HepG2 (cell line): ENCODE results near the gene DNAL4. TPM values are rescaled to one million over a fixed set of nuclear protein-coding genes. Genes with fewer than 3 reads are reported as not detected.

Source experiments
- DR1 ChIP-seq: sonication (generic); formaldehyde crosslinking; IDR thresholded peaks from 2 replicates; pipeline ENCODE4 v1.8.0; 2021; ENCODE audit warnings: mild to moderate bottlenecking, missing genetic modification reagents, inconsistent platforms
- HOXA5 ChIP-seq: sonication (generic); formaldehyde crosslinking; IDR thresholded peaks from 2 replicates; pipeline ENCODE4 v1.4.0; 2020; ENCODE audit warnings: missing genetic modification reagents
- HOXD1 ChIP-seq: sonication (generic); formaldehyde crosslinking; IDR thresholded peaks from 2 replicates; pipeline ENCODE4 v1.5.0; 2020; ENCODE audit warnings: missing genetic modification reagents
- ISL2 ChIP-seq: sonication (generic); formaldehyde crosslinking; IDR thresholded peaks from 2 replicates; pipeline ENCODE4 v1.5.0; 2020; ENCODE audit warnings: missing genetic modification reagents
- MAFG ChIP-seq: sonication (generic); formaldehyde crosslinking; IDR thresholded peaks from 2 replicates; pipeline ENCODE4 v1.5.1; 2020; ENCODE audit warnings: mild to moderate bottlenecking, missing genetic modification reagents
- MED8 ChIP-seq: sonication (generic); formaldehyde crosslinking; IDR thresholded peaks from 2 replicates; pipeline ENCODE4 v1.8.1; 2023; ENCODE audit warnings: mild to moderate bottlenecking, missing genetic modification reagents; ENCODE audit not compliant: insufficient replicate concordance
- NAIF1 ChIP-seq: sonication (generic); formaldehyde crosslinking; IDR thresholded peaks from 2 replicates; pipeline ENCODE4 v1.5.0; 2020; ENCODE audit warnings: mild to moderate bottlenecking, missing genetic modification reagents, borderline replicate concordance
- NFATC3 ChIP-seq: sonication (generic); formaldehyde crosslinking; IDR thresholded peaks from 2 replicates; pipeline ENCODE4 v1.5.1; 2020; ENCODE audit warnings: mild to moderate bottlenecking, missing genetic modification reagents
- RFXAP ChIP-seq: sonication (generic); formaldehyde crosslinking; IDR thresholded peaks from 2 replicates; pipeline ENCODE4 v1.4.0; 2020; ENCODE audit warnings: missing genetic modification reagents, borderline replicate concordance
- SP1 ChIP-seq, 2 experiments: fragments of 450-650 bp in 1 of 2; sonication (generic) in 1 of 2; formaldehyde crosslinking in 1 of 2; IDR thresholded peaks; 2 replicates each; pipeline versions ENCODE4 v1.4.0 to v1.6.1; 2016 to 2020; ENCODE audit warnings: missing genetic modification reagents in 1 of 2
- SP2 ChIP-seq: sonication (generic); formaldehyde crosslinking; IDR thresholded peaks from 2 replicates; pipeline ENCODE4 v1.5.1; 2020; ENCODE audit warnings: mild to moderate bottlenecking, missing genetic modification reagents
- ZNF20 ChIP-seq: sonication (generic); formaldehyde crosslinking; IDR thresholded peaks from 2 replicates; pipeline ENCODE4 v1.4.0; 2020; ENCODE audit warnings: mild to moderate bottlenecking, moderate library complexity, missing genetic modification reagents
- ZNF205 ChIP-seq: IDR thresholded peaks from 2 replicates; pipeline ENCODE4 v1.6.1; 2018; ENCODE audit warnings: missing biosample characterization, missing genetic modification reagents
- ZNF749 ChIP-seq: sonication (generic); formaldehyde crosslinking; IDR thresholded peaks from 2 replicates; pipeline ENCODE4 v1.8.0; 2022; ENCODE audit warnings: mild to moderate bottlenecking, missing genetic modification reagents, moderate library complexity, borderline replicate concordance
- ZNF780A ChIP-seq: sonication (generic); formaldehyde crosslinking; IDR thresholded peaks from 2 replicates; pipeline ENCODE4 v1.8.0; 2022; ENCODE audit warnings: mild to moderate bottlenecking, missing genetic modification reagents, moderate library complexity
- polyA plus RNA-seq, 8 experiments: library from polyadenylated mRNA; depleted of rRNA in 3 of 8; stranded (reverse) in 7 of 8; unstranded in 1 of 8; fragments of >200 nt; fragmentation: Illumina TruSeq in 4 of 8; extraction: Trizol in 4 of 8; gene quantifications; 2 replicates each; pipeline versions ENCODE4 v1.2.1 to v1.2.3, GENCODE V29; 2011 to 2016; ENCODE audit warnings: low read depth in 4 of 8, missing spikeins in 1 of 8, mixed read lengths in 1 of 8; ENCODE audit not compliant: insufficient read depth in 1 of 8
- total RNA-seq, 5 experiments: library from RNA; depleted of rRNA; stranded (reverse); fragments of >200 nt; fragmentation: Illumina TruSeq; extraction: Trizol; gene quantifications; 2 replicates each; pipeline ENCODE4 v1.2.3, GENCODE V29; 2016; ENCODE audit warnings: low read depth in 1 of 5
- TF ChIP-seq, protein P1 (sequence below): sonication (generic); formaldehyde crosslinking; IDR thresholded peaks from 2 replicates; pipeline ENCODE4 v1.4.0; 2020; ENCODE audit warnings: missing genetic modification reagents
- TF ChIP-seq, protein P2 (sequence below): sonication (generic); formaldehyde crosslinking; IDR thresholded peaks from 2 replicates; pipeline ENCODE4 v1.5.1; 2020; ENCODE audit warnings: mild to moderate bottlenecking, moderate library complexity, missing genetic modification reagents
- TF ChIP-seq, protein P3 (sequence below): sonication (generic); formaldehyde crosslinking; IDR thresholded peaks from 2 replicates; pipeline ENCODE4 v1.8.0; 2022; ENCODE audit warnings: missing genetic modification reagents, mild to moderate bottlenecking, moderate library complexity, borderline replicate concordance
- TF ChIP-seq, protein P4 (sequence below): sonication (generic); formaldehyde crosslinking; IDR thresholded peaks from 2 replicates; pipeline ENCODE4 v1.4.0; 2020; ENCODE audit warnings: mild to moderate bottlenecking, missing genetic modification reagents
- TF ChIP-seq, protein P5 (sequence below): sonication (generic); formaldehyde crosslinking; IDR thresholded peaks from 2 replicates; pipeline ENCODE4 v1.4.0; 2020; ENCODE audit warnings: low read depth, missing genetic modification reagents

Gene DNAL4
- total and polyA plus RNA-seq, 2 of the 13 experiments (the other 11 are each of a cell fraction or from before 2014, with no cell fraction given): 8.0 to 10.7 TPM

DNA sequence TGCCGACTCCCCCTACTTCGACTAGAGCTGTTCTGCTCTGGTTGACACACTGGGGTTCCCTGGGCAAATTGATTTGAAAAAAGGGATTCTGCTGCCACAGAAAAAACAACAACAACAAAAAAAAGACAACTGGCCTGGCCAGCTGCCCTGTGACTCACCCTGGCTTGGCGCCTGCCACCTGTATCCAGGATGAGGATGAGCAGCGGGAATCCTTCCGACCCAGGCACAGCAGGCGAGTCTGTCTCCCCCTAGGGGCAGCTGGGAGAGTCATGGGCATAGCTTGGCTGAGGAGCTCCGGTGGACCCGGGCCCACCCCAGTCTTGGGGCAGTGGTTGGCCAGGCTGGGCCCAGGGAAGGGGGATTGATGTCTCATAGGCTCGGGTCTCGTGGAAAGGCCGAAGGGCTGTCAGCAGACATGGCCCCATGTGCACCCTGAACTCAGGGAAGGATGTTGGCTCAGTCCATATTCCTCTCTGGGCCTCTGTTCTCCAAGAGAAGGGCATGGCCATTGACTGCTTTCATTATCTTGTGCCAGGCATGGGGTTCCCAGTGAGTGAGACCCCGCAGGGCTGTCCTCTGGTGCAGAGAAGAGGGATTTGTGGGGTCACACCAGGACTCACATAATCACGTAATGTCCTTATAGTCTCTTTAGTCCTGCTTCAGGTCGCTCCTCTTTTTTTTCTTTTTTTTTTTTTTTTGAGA is 27.7 kb downstream of the DNAL4 start (continued):
- TF ChIP-seq, protein P1, sequence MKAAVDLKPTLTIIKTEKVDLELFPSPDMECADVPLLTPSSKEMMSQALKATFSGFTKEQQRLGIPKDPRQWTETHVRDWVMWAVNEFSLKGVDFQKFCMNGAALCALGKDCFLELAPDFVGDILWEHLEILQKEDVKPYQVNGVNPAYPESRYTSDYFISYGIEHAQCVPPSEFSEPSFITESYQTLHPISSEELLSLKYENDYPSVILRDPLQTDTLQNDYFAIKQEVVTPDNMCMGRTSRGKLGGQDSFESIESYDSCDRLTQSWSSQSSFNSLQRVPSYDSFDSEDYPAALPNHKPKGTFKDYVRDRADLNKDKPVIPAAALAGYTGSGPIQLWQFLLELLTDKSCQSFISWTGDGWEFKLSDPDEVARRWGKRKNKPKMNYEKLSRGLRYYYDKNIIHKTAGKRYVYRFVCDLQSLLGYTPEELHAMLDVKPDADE (CRISPR knock-in tag): no peak
- TF ChIP-seq ZNF749 (CRISPR knock-in tag): no peak
- TF ChIP-seq, protein P2, sequence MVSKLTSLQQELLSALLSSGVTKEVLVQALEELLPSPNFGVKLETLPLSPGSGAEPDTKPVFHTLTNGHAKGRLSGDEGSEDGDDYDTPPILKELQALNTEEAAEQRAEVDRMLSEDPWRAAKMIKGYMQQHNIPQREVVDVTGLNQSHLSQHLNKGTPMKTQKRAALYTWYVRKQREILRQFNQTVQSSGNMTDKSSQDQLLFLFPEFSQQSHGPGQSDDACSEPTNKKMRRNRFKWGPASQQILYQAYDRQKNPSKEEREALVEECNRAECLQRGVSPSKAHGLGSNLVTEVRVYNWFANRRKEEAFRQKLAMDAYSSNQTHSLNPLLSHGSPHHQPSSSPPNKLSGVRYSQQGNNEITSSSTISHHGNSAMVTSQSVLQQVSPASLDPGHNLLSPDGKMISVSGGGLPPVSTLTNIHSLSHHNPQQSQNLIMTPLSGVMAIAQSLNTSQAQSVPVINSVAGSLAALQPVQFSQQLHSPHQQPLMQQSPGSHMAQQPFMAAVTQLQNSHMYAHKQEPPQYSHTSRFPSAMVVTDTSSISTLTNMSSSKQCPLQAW: 0 out of 2 replicates have a peak, but pooled peaks have one; percentile 23
- TF ChIP-seq, protein P3, sequence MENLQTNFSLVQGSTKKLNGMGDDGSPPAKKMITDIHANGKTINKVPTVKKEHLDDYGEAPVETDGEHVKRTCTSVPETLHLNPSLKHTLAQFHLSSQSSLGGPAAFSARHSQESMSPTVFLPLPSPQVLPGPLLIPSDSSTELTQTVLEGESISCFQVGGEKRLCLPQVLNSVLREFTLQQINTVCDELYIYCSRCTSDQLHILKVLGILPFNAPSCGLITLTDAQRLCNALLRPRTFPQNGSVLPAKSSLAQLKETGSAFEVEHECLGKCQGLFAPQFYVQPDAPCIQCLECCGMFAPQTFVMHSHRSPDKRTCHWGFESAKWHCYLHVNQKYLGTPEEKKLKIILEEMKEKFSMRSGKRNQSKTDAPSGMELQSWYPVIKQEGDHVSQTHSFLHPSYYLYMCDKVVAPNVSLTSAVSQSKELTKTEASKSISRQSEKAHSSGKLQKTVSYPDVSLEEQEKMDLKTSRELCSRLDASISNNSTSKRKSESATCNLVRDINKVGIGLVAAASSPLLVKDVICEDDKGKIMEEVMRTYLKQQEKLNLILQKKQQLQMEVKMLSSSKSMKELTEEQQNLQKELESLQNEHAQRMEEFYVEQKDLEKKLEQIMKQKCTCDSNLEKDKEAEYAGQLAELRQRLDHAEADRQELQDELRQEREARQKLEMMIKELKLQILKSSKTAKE (CRISPR knock-in tag): no peak
- TF ChIP-seq, protein P4, sequence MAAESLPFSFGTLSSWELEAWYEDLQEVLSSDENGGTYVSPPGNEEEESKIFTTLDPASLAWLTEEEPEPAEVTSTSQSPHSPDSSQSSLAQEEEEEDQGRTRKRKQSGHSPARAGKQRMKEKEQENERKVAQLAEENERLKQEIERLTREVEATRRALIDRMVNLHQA (CRISPR knock-in tag): no peak
- TF ChIP-seq ZNF780A: no peak
- TF ChIP-seq HOXA5 (CRISPR knock-in tag): 0 out of 2 replicates have a peak, but pooled peaks have one; percentile 43
- TF ChIP-seq DR1 (CRISPR knock-in tag): no peak
- TF ChIP-seq MAFG: no peak
- no peak for TF ChIP-seq ZNF205 (CRISPR knock-in tag)
- no peak for TF ChIP-seq RFXAP (CRISPR knock-in tag)
- no peak for TF ChIP-seq SP1 (IDR thresholded peaks at IDR 0.05)
- no peak for TF ChIP-seq SP1 (CRISPR knock-in tag; IDR thresholded peaks at IDR 0.05)
- TF ChIP-seq SP2 (CRISPR knock-in tag): no peak
- no peak for TF ChIP-seq ISL2 (CRISPR knock-in tag)
- no peak for TF ChIP-seq MED8
- no peak for TF ChIP-seq ZNF20
- no peak for TF ChIP-seq NFATC3 (CRISPR knock-in tag)
- TF ChIP-seq, protein P5, sequence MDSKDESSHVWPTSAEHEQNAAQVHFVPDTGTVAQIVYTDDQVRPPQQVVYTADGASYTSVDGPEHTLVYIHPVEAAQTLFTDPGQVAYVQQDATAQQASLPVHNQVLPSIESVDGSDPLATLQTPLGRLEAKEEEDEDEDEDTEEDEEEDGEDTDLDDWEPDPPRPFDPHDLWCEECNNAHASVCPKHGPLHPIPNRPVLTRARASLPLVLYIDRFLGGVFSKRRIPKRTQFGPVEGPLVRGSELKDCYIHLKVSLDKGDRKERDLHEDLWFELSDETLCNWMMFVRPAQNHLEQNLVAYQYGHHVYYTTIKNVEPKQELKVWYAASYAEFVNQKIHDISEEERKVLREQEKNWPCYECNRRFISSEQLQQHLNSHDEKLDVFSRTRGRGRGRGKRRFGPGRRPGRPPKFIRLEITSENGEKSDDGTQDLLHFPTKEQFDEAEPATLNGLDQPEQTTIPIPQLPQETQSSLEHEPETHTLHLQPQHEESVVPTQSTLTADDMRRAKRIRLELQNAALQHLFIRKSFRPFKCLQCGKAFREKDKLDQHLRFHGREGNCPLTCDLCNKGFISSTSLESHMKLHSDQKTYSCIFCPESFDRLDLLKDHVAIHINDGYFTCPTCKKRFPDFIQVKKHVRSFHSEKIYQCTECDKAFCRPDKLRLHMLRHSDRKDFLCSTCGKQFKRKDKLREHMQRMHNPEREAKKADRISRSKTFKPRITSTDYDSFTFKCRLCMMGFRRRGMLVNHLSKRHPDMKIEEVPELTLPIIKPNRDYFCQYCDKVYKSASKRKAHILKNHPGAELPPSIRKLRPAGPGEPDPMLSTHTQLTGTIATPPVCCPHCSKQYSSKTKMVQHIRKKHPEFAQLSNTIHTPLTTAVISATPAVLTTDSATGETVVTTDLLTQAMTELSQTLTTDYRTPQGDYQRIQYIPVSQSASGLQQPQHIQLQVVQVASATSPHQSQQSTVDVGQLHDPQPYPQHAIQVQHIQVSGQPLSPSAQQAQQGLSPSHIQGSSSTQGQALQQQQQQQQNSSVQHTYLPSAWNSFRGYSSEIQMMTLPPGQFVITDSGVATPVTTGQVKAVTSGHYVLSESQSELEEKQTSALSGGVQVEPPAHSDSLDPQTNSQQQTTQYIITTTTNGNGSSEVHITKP: no peak
- TF ChIP-seq NAIF1: no peak
- no peak for TF ChIP-seq HOXD1 (CRISPR knock-in tag)
